ENCODE measurements around the gene PPP1R9A. TPM values are rescaled to one million over a fixed set of nuclear protein-coding genes. Genes with fewer than 3 reads are reported as not detected.
"Not testable (repeated sequence)": the region's sequence is repeated elsewhere in the genome, so short reads cannot be mapped to it uniquely, and the experiment has no call there.

The PPP1R9A gene
- total RNA-seq, 1 experiment from 2014 or later, result 0.52 TPM

DNA sequence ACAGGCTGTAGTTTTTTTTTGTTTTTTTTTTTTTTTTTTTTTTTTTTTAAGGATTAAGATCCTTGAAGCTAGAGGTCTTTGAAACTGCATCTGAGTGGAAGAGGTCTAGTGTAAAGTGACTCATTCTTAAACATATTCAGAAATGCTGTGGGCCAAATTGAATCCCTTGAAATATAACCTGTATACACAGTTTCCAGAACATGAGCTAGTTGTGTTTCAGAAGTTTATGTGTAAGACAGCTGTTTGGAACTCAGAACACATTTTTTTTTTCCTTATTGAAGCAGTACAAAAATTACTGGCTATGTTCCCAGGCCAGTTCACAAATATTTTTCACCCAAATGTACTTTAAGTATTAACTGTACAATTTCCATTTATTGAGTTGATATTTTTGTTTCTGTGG lies 67.9 kb downstream of the PPP1R9A start:
- DNase-seq (ENCODE audit: low spot score), result peak; percentile 33

- no peak for DNase-seq (ENCODE audit: low spot score)
These were observed 73.2 kb downstream of the PPP1R9A start for GRCh38 chr7:94980418-94981142.

GRCh38 chr7:94995921-94996320 lies 88.5 kb downstream of the PPP1R9A start:
- no peak for DNase-seq (ENCODE audit: low spot score)

- DNase-seq (ENCODE audit: low spot score), result no peak
These were observed 89.0 kb downstream of the PPP1R9A start for GRCh38 chr7:94996369-94996768.

DNA sequence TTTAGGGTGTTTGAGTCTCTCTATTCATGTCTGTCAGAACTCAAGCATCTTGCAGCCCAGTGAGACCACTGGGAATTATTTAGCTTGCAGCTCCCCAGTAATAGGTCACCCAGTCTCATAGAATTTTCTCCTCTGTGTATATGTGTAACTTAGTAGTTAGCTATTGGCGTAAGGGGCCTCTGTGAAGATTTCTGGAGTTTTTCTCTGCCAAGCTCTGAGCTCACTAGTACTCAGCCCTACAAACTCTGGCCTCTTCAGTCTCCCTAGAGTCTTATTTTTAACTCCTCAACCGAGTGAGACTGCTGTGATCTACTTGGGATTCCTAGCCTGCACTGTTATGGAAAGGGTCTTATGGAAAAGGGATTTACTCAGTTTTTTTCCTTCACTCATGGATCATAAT lies 90.2 kb downstream of the PPP1R9A start:
- no peak for DNase-seq (ENCODE audit: low spot score)

GRCh38 chr7:94998266-94999068 lies 91.1 kb downstream of the PPP1R9A start:
- DNase-seq (ENCODE audit: low spot score), result no peak

DNA sequence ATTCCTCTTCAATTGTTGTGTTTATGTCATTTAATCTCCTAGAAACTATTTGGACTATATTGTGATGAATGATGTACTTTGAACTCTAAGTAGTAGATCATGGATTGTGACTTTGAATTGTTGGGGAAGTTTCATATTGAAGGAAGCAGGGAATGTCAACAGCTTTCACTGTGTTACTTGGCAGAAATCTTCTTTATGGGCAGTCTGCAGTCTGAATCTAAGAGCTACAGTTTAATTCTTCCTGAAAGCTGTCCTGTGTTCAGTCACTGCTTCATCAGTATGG lies 91.6 kb downstream of the PPP1R9A start:
- DNase-seq (ENCODE audit: low spot score), result no peak

DNA sequence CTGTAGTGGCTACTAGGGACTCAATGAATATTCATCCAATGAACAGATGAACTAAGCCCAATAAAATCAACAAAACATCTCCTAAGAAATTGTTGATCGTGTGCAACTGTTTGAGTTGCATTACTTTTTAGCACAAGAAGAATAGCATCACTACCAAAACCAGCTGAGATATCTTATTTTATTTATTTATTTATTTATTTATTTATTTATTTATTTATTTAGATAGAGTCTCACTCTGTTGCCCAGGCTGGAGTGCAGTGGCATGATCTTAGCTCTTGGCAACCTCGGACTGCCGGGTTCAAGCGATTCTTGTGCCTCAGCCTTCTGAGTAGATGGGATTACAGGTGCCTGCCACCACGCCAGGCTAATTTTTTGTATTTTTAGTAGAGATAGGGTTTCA lies 92.2 kb downstream of the PPP1R9A start:
- DNase-seq (ENCODE audit: low spot score), result not testable (repeated sequence)

DNA sequence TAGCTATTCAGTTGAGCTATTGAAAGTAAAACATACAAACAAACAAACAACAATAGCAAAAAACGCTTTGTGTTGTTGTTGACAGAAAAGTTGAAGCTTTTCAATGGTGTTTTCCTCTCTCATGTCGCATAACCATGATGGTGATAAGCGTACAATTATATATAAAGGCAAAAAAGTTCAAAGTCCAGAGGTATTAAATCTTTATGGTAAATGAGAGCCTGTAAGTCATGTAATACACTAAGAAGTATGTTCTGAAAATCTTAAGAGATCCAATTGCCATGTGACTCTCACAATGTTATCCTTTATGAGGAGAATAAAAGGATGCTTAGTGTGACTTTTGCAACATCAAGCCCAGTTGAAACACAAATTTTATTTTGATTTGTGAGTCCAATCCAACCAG lies 93.9 kb downstream of the PPP1R9A start:
- no peak for DNase-seq (ENCODE audit: low spot score)

DNA sequence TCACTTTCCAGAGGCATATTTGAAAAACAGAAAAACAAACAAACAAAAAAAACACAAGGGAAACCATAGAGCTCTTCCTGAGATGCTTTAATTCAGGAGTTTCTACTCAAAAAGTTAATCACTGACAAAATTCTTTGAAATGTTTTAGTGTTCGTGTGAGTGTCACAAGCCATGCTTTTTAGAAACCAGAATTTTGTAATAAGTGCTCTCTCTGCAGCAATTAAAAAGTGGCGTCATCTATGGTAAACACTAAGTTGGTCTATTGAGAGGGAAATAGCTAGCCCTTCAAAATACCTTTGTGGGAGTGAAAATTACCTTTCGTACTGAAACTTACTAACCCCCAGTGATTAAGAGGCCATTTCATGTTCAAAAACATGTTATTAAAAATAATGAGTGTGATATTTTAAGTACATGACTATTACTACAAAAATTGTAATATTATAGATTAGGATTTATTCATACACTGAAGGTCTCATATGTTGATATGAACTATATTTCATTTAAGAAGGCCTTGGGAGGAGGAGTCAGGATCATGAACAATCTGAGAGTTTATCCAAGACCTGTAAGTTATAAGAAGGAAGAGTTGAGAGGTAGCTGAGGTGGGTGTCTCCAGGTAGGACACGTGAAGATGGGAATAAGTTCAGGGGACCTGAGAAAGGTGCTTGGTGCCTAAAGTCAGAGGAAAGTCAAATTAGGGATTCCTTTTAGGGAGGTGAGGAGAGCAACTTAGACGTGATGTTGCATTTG lies 94.6 kb downstream of the PPP1R9A start:
- no peak for DNase-seq (ENCODE audit: low spot score)

DNA sequence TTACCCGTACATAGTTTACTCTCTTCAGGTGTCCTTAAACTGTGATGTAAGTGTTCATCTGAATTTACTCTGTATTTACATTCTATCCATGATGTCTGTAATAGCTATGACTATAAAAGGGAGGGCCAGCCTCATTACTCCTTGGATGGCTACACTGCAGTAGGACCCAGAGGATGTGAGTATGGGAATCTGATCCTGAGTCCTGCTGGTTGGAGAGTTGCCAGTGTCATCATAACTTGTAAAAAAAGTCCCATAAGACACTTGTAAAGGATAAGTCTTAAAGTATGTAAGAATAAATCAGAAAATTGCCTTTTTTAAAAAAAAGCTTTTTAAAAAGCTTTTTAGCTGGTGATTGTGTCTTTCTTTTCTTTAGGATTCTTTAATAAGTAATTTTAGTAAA lies 95.4 kb downstream of the PPP1R9A start:
- no peak for DNase-seq (ENCODE audit: low spot score)

GRCh38 chr7:95004618-95005247 lies 97.3 kb downstream of the PPP1R9A start:
- DNase-seq (ENCODE audit: low spot score), result no peak

DNA sequence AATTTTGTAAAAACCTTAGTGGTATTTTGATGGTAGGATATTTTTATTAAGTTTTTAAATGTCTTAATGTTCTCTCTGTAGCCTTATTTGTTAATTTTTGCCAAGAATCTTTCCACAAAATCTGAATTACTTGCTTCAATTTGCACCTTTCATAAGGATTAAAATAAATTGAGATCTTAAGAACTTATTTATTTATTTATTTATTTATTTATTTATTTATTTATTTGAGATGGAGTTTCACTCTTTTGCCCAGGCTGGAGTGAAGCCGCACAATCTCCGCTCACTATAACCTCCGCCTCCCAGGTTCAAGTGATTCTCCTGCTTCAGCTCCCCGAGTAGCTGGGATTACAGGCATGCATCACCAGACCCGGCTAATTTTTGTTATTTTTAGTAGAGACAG lies 98.6 kb downstream of the PPP1R9A start:
- no peak for DNase-seq (ENCODE audit: low spot score)

DNA sequence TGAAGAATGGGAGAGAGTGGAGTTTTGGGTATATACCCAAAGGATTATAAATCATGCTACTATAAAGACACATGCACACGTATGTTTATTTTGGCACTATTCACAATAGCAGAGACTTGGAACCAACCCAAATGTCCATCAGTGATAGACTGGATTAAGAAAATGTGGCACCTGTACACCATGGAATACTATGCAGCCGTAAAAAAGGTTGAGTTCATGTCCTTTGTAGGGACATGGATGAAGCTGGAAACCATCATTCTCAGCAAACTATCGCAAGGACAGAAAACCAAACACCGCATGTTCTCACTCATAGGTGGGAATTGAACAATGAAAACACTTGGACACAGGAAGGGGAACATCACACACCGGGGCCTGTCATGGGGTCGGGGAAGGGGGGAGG lies 101.4 kb downstream of the PPP1R9A start:
- DNase-seq (ENCODE audit: low spot score), result not testable (repeated sequence)

GRCh38 chr7:95011146-95011928 lies 103.9 kb downstream of the PPP1R9A start:
- DNase-seq (ENCODE audit: low spot score), result peak; percentile 19

DNA sequence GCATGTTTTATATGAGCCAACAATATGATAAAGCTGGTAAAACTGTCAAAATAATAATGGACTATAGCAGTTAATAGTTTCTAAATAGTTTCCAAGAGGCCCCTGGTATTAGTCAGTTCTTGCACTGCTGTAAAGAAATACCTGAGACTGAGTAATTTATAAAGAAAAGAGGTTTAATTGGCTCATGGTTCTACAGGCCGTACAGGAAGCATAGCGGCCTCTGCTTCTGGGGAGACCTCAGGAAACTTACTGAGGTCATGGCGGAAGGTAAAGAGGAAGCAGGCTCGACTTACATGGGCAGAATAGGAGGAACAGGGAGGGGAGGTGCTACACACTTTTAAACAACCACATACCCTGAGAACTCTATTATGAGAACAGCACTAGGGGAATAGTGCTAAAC lies 104.6 kb downstream of the PPP1R9A start:
- DNase-seq (ENCODE audit: low spot score), result no peak

- DNase-seq (ENCODE audit: low spot score), result no peak
These were observed 110.6 kb downstream of the PPP1R9A start for GRCh38 chr7:95018021-95018420.

GRCh38 chr7:95026018-95026417 lies 118.6 kb downstream of the PPP1R9A start:
- no peak for DNase-seq (ENCODE audit: low spot score)

GRCh38 chr7:95026421-95027072 lies 119.2 kb downstream of the PPP1R9A start:
- peak; percentile 27 for DNase-seq (ENCODE audit: low spot score)

DNA sequence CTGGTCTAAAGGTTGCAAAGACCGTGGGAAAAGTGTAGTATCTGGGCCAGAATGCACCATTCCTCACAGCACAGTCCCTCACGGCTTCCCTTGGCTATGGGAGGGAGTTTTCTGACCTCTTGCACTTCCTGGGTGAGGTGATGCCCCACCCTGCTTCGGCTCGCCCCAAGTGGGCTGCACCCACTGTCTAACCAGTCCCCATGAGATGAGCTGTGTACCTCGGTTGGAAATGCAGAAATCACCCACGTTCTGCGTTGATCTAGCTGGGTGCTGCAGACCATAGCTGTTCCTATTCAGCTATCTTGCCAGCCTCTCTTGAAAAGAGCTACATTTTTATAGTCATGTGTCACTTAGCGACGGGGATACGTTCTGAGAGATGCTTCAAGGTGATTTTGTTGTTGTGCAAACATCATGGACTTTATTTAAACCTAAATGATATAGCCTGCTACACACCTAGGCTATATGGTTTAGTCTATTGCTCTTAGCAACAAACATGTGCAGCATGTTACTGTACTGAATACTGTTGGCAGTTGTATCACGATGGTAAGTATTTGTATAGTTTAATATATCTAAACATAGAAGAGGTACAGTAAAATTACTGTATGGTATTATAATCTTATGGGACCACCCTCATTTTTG lies 120.0 kb downstream of the PPP1R9A start:
- no peak for DNase-seq (ENCODE audit: low spot score)

All from H4 (cell line).